ENCODE measurements around the gene STARD8. TPM values are rescaled to one million over a fixed set of nuclear protein-coding genes. Genes with fewer than 3 reads are reported as not detected.

The STARD8 gene
- total RNA-seq, 2 experiments from 2014 or later = not detected

- no peak for DNase-seq (ENCODE audit: low spot score)
- no peaks in the 10 kb centered on the region for H3K79me2 ChIP-seq (ENCODE audit: insufficient read depth, low read depth, low read length)
- no peaks in the 10 kb centered on the region for H3K36me3 ChIP-seq (ENCODE audit: insufficient read depth, low read length)
- H3K9me3 ChIP-seq (ENCODE audit: low read length) = no peaks in the 10 kb centered on the region
- no peaks in the 10 kb centered on the region for H3K4me1 ChIP-seq (ENCODE audit: insufficient read depth, low read length, poor library complexity, severe bottlenecking)
- H4K20me1 ChIP-seq (ENCODE audit: insufficient read depth, low read length) = no peaks in the 10 kb centered on the region
- no peak overlapping the region for H3K27ac ChIP-seq (ENCODE audit: low read depth, low read length, poor library complexity, severe bottlenecking)
- CTCF ChIA-PET (ENCODE audit: unreplicated experiment) = no interaction called here
- H2AFZ ChIP-seq (ENCODE audit: low read length) = no peak overlapping the region
- H3K9me2 ChIP-seq (ENCODE audit: insufficient read depth, low read length) = no peaks in the 10 kb centered on the region
- POLR2A ChIA-PET = no interaction called here
- H3K4me3 ChIP-seq (ENCODE audit: low read depth, low read length, poor library complexity, severe bottlenecking) = no peak overlapping the region
- BruUV-seq (replicated peaks) = no TSS peak
- H3K4me2 ChIP-seq (ENCODE audit: low read length) = no peak overlapping the region
- intact Hi-C loops (cut with micrococcal nuclease; ENCODE audit: unreplicated experiment) = no loop called here
- TF ChIP-seq EZH2phosphoT487 (IDR thresholded peaks at IDR 0.05; ENCODE audit: borderline replicate concordance, low read depth, low read length) (no peak), CTCF (conservative IDR thresholded peaks at IDR 0.05; ENCODE audit: low read length) (no peak)
These were observed 110.3 kb downstream of the STARD8 start for GRCh38 chrX:68757731-68758130.

DNA sequence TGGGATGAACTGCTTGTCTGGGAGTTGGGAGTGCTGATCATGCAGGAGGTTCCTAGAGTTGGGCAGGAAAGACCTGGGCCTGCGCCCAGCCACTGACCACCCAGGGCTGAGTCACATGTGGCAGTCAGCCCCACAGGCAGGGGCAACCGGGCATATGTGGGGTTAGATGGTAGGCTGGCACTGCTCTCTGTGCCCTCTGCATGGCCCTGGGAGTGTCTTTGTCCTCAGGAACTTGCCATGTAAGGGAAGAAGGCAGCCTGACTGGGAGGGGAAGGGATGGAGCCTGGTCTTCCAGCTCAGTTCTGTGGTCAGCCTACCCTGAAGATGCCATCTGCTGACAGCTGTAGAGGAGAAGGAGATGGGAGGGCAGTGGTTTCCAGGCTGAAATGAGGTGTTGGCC is 111.2 kb downstream of the STARD8 start:
- Histone ChIP-seq H3K79me2 (ENCODE audit: insufficient read depth, low read depth, low read length) (no peaks in the 10 kb centered on the region), H3K4me1 (ENCODE audit: insufficient read depth, low read length, poor library complexity, severe bottlenecking) (no peaks in the 10 kb centered on the region), H3K9me2 (ENCODE audit: insufficient read depth, low read length) (no peaks in the 10 kb centered on the region), H3K4me3 (ENCODE audit: low read depth, low read length, poor library complexity, severe bottlenecking) (no peak overlapping the region), H4K20me1 (ENCODE audit: insufficient read depth, low read length) (no peaks in the 10 kb centered on the region), H3K36me3 (ENCODE audit: insufficient read depth, low read length) (no peaks in the 10 kb centered on the region), H3K4me2 (ENCODE audit: low read length) (no peak overlapping the region), H2AFZ (ENCODE audit: low read length) (no peak overlapping the region), H3K27ac (ENCODE audit: low read depth, low read length, poor library complexity, severe bottlenecking) (no peak overlapping the region), H3K9me3 (ENCODE audit: low read length) (no peaks in the 10 kb centered on the region)
- DNase-seq (ENCODE audit: low spot score) = no peak
- no peak for TF ChIP-seq EZH2phosphoT487 (IDR thresholded peaks at IDR 0.05; ENCODE audit: borderline replicate concordance, low read depth, low read length)
- no peak for TF ChIP-seq CTCF (conservative IDR thresholded peaks at IDR 0.05; ENCODE audit: low read length)
- CTCF ChIA-PET (ENCODE audit: unreplicated experiment) = no interaction called here
- intact Hi-C loops (cut with micrococcal nuclease; ENCODE audit: unreplicated experiment) = no loop called here
- no TSS peak for BruUV-seq (replicated peaks)
- POLR2A ChIA-PET = no interaction called here

DNA sequence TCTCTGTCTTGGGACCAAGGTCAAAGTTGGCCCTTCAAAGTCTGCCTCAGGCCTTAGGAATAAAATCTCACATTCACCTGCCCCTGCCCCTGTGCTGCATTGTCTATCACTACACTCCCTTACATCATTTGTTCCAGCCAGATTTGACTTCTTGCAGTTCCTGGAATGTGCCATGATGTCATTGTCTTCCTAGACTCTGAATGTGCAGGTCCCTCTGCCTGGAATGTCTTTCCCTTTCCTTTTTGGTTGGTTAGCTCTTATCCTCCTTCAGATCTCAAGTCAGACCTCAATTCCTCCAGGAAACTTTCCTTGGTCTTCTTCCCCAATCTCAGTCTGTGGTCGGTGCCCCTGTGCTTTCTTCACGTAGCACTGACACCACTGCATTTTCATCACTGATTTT is 113.6 kb downstream of the STARD8 start:
- TF ChIP-seq CTCF (conservative IDR thresholded peaks at IDR 0.05; ENCODE audit: low read length) = no peak
- no peak for TF ChIP-seq EZH2phosphoT487 (IDR thresholded peaks at IDR 0.05; ENCODE audit: borderline replicate concordance, low read depth, low read length)
- intact Hi-C loops (cut with micrococcal nuclease; ENCODE audit: unreplicated experiment) = no loop called here

More for the DNA sequence above, 113.6 kb downstream of the STARD8 start:
- H3K27ac ChIP-seq (ENCODE audit: low read depth, low read length, poor library complexity, severe bottlenecking) = no peak overlapping the region
- H3K4me3 ChIP-seq (ENCODE audit: low read depth, low read length, poor library complexity, severe bottlenecking) = no peak overlapping the region
- no TSS peak for BruUV-seq (replicated peaks)
- ChIA-PET CTCF (ENCODE audit: unreplicated experiment) (no interaction called here), POLR2A (no interaction called here)
- no peak for DNase-seq (ENCODE audit: low spot score)
- no peaks in the 10 kb centered on the region for H3K9me2 ChIP-seq (ENCODE audit: insufficient read depth, low read length)
- H3K4me2 ChIP-seq (ENCODE audit: low read length) = no peak overlapping the region
- no peaks in the 10 kb centered on the region for H3K36me3 ChIP-seq (ENCODE audit: insufficient read depth, low read length)
- no peaks in the 10 kb centered on the region for H3K9me3 ChIP-seq (ENCODE audit: low read length)
- no peaks in the 10 kb centered on the region for H3K4me1 ChIP-seq (ENCODE audit: insufficient read depth, low read length, poor library complexity, severe bottlenecking)
- H3K79me2 ChIP-seq (ENCODE audit: insufficient read depth, low read depth, low read length) = no peaks in the 10 kb centered on the region
- no peaks in the 10 kb centered on the region for H4K20me1 ChIP-seq (ENCODE audit: insufficient read depth, low read length)
- H2AFZ ChIP-seq (ENCODE audit: low read length) = no peak overlapping the region

All from OCI-LY7 (cell line).